CD8-positive, alpha-beta memory T cell (primary cell): Measurements from ENCODE around the gene SPON1. TPM values are rescaled to one million over a fixed set of nuclear protein-coding genes. Genes with fewer than 3 reads are reported as not detected.

ENCODE experiments used
- CTCF ChIA-PET: fragments of 350-600 bp; sonication (Branson Sonifier 250); formaldehyde crosslinking; loops from one replicate; lab custom pipeline; 2021; ENCODE audit warnings: antibody characterized with exemption; lab: Charles Lee
- POLR2A ChIA-PET: fragments of 350-600 bp; sonication (Branson Sonifier 250); formaldehyde crosslinking; loops from one replicate; lab custom pipeline; 2021; ENCODE audit warnings: antibody characterized with exemption; lab: Charles Lee
- DNase-seq, 5 donors: peaks; one replicate each; pipeline versions ENCODE4 v3.0.0 to v3.0.0-alpha.2; 2020 to 2022; ENCODE audit warnings: mixed read lengths in 1 of 5
- H3K27ac ChIP-seq: one replicate; pipeline ENCODE4 v1.7.0; 2013; ENCODE audit warnings: low read depth, mild to moderate bottlenecking, low read length, moderate library complexity
- H3K27me3 ChIP-seq: 2 replicates; pipeline ENCODE4 v1.7.0; 2013; ENCODE audit warnings: low read length, mild to moderate bottlenecking; ENCODE audit not compliant: insufficient read depth, poor library complexity, severe bottlenecking
- H3K36me3 ChIP-seq: 2 replicates; pipeline ENCODE4 v1.7.0; 2013; ENCODE audit warnings: mild to moderate bottlenecking, low read length, moderate library complexity; ENCODE audit not compliant: insufficient read depth
- H3K4me1 ChIP-seq: 2 replicates; pipeline ENCODE4 v1.7.0; 2013; ENCODE audit warnings: mild to moderate bottlenecking, low read length, moderate library complexity; ENCODE audit not compliant: insufficient read depth
- H3K4me3 ChIP-seq: 2 replicates; pipeline ENCODE4 v1.7.0; 2013; ENCODE audit warnings: mild to moderate bottlenecking, low read length
- H3K9me3 ChIP-seq: 2 replicates; pipeline ENCODE4 v1.7.0; 2013; ENCODE audit warnings: mild to moderate bottlenecking, low read length
- H3K27ac Mint-ChIP-seq, 8 donors: one replicate each; pipeline ENCODE4 v1.8.0; 2020 to 2021; ENCODE audit warnings: mixed read lengths in 8 of 8, mild to moderate bottlenecking in 6 of 8, inconsistent platforms in 3 of 8, moderate library complexity in 3 of 8
- H3K27me3 Mint-ChIP-seq, 2 donors: one replicate each; pipeline ENCODE4 v1.8.0; 2020 to 2021; ENCODE audit warnings: mixed read lengths in 2 of 2, mild to moderate bottlenecking in 1 of 2, moderate library complexity in 1 of 2
- H3K36me3 Mint-ChIP-seq, 3 donors: one replicate each; pipeline ENCODE4 v1.8.0; 2020 to 2021; ENCODE audit warnings: mixed read lengths in 3 of 3, inconsistent platforms in 1 of 3, mild to moderate bottlenecking in 1 of 3
- H3K4me1 Mint-ChIP-seq, 3 donors: one replicate each; pipeline ENCODE4 v1.8.0; 2020 to 2021; ENCODE audit warnings: mixed read lengths in 3 of 3, inconsistent platforms in 1 of 3, mild to moderate bottlenecking in 1 of 3
- H3K4me3 Mint-ChIP-seq, 7 donors: one replicate each; pipeline ENCODE4 v1.8.0; 2020 to 2021; ENCODE audit warnings: mixed read lengths in 7 of 7, mild to moderate bottlenecking in 6 of 7, moderate library complexity in 4 of 7, inconsistent platforms in 2 of 7
- H3K9me3 Mint-ChIP-seq, 5 donors: one replicate each; pipeline ENCODE4 v1.8.0; 2020 to 2022; ENCODE audit warnings: mixed read lengths in 5 of 5, mild to moderate bottlenecking in 3 of 5, moderate library complexity in 2 of 5, inconsistent platforms in 1 of 5
- polyA plus RNA-seq: library from polyadenylated mRNA; unstranded; fragments of 300-500 nt; fragmentation: Illumina TruSeq; gene quantifications from one replicate; pipeline ENCODE4 v1.2.3, GENCODE V29; 2021
- total RNA-seq, 2 experiments: library from RNA; stranded (reverse); gene quantifications; one replicate each; pipeline ENCODE4 v1.2.3, GENCODE V29; 2021

Gene SPON1
- total and polyA plus RNA-seq, 3 experiments from 2014 or later, result 0.81 to 2.0 (median 0.97) TPM

GRCh38 chr11:14117632-14118031 is 155.1 kb downstream of the SPON1 start:
- no peak for DNase-seq
- Mint-ChIP-seq H3K27ac (no peak overlapping the region), H3K36me3 (peaks cover 0 to 11% (median 5%) of the 10 kb centered on the region in 3 donors), H3K27me3 (peaks cover 0 to 4% of the 10 kb centered on the region in 2 donors), H3K9me3 (peaks cover 0 to 2% (median 0%) of the 10 kb centered on the region in 5 donors), H3K4me1 (peaks cover 0 to 10% (median 0%) of the 10 kb centered on the region in 3 donors), H3K4me3 (no peak overlapping the region)
- CTCF ChIA-PET, result no interaction called here
- Histone ChIP-seq H3K4me3 (no peak overlapping the region), H3K27me3 (no peaks in the 10 kb centered on the region), H3K9me3 (no peaks in the 10 kb centered on the region), H3K36me3 (no peaks in the 10 kb centered on the region), H3K4me1 (no peaks in the 10 kb centered on the region), H3K27ac (no peak overlapping the region)
- POLR2A ChIA-PET, result no interaction called here

GRCh38 chr11:14118072-14118471 is 155.5 kb downstream of the SPON1 start:
- Histone ChIP-seq H3K4me1 (no peaks in the 10 kb centered on the region), H3K4me3 (no peak overlapping the region), H3K36me3 (no peaks in the 10 kb centered on the region), H3K27ac (no peak overlapping the region), H3K9me3 (no peaks in the 10 kb centered on the region), H3K27me3 (no peaks in the 10 kb centered on the region)
- CTCF ChIA-PET, result no interaction called here
- Mint-ChIP-seq H3K27me3 (peaks cover 0 to 3% of the 10 kb centered on the region in 2 donors), H3K9me3 (peaks cover 0 to 2% (median 0%) of the 10 kb centered on the region in 5 donors), H3K36me3 (peaks cover 0 to 11% (median 5%) of the 10 kb centered on the region in 3 donors), H3K27ac (no peak overlapping the region), H3K4me1 (peaks cover 0 to 10% (median 0%) of the 10 kb centered on the region in 3 donors), H3K4me3 (no peak overlapping the region)
- no peak for DNase-seq
- POLR2A ChIA-PET, result no interaction called here

GRCh38 chr11:14119357-14119756 is 156.8 kb downstream of the SPON1 start:
- Mint-ChIP-seq H3K4me3 (no peak overlapping the region), H3K36me3 (peaks cover 5 to 20% (median 10%) of the 10 kb centered on the region in 3 donors)
- POLR2A ChIA-PET, result no interaction called here

DNA sequence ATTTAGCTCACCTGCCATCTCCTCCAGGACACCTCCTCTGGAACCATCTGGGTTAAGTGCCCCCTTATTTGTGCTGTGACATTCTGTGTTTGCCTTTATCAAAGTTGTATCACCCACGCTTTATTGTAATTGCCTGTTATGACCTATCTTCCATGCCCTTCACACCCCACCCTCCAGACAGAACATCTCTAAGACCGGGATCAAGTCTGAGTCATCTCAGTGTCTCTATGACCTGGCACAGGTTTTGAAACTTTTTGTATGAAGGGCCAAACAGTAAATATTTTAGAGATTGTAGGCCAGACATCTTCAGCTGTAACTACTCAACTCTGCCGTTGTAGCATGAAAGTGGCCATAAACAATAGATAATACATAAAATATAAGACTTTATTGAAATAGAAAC is 161.8 kb downstream of the SPON1 start:
- peak overlapping the region in 1 of 8 donors; percentile 31 for H3K27ac Mint-ChIP-seq
- H3K27me3 Mint-ChIP-seq, result no peaks in the 10 kb centered on the region

More at GRCh38 chr11:14119357-14119756, 156.8 kb downstream of the SPON1 start:
- no peak for DNase-seq
- CTCF ChIA-PET, result no interaction called here
- H3K4me1 ChIP-seq, result no peaks in the 10 kb centered on the region
- peak overlapping the region in 1 of 8 donors; percentile 45 for H3K27ac Mint-ChIP-seq
- no peaks in the 10 kb centered on the region for H3K36me3 ChIP-seq
- no peak overlapping the region for H3K4me3 ChIP-seq
- peaks cover 0 to 10% (median 0%) of the 10 kb centered on the region in 3 donors for H3K4me1 Mint-ChIP-seq
- H3K9me3 Mint-ChIP-seq, result peaks cover 0 to 4% (median 2%) of the 10 kb centered on the region in 5 donors
- H3K27ac ChIP-seq, result no peak overlapping the region
- peaks cover 0 to 3% of the 10 kb centered on the region in 2 donors for H3K27me3 Mint-ChIP-seq
- no peaks in the 10 kb centered on the region for H3K27me3 ChIP-seq
- no peaks in the 10 kb centered on the region for H3K9me3 ChIP-seq

DNA sequence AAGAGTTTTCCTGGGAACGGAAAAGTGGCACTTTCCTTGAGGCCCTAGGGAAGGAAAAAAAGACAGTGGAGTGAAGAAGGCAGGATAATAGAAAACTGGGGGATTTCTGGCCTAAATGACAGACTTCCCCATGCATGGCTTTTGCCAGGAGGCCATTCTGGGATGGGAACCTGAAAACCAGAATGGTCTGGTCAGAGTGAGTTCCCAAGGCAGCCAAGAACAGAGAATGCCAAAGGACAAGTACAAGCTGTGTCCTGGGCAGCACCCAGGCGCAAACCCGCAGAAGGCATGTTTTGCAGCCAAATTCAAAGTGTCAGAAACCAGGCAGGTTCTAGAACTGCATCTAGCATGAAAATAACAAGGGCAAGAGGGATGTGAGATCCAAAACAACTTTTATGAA is 162.4 kb downstream of the SPON1 start:
- Histone ChIP-seq H3K27me3 (no peaks in the 10 kb centered on the region), H3K4me1 (no peaks in the 10 kb centered on the region), H3K9me3 (no peaks in the 10 kb centered on the region), H3K4me3 (no peak overlapping the region), H3K36me3 (no peaks in the 10 kb centered on the region), H3K27ac (no peak overlapping the region)
- ChIA-PET POLR2A (no interaction called here), CTCF (no interaction called here)
- DNase-seq, result no peak
- H3K36me3 Mint-ChIP-seq, result peaks cover 5 to 23% (median 10%) of the 10 kb centered on the region in 3 donors
- peaks cover 0 to 5% (median 2%) of the 10 kb centered on the region in 5 donors for H3K9me3 Mint-ChIP-seq
- H3K4me3 Mint-ChIP-seq, result no peak overlapping the region
- H3K27me3 Mint-ChIP-seq, result no peaks in the 10 kb centered on the region
- no peak overlapping the region for H3K27ac Mint-ChIP-seq
- no peaks in the 10 kb centered on the region for H3K4me1 Mint-ChIP-seq

More for the DNA sequence above, 161.8 kb downstream of the SPON1 start:
- no peaks in the 10 kb centered on the region for H3K4me1 ChIP-seq
- Mint-ChIP-seq H3K36me3 (peaks cover 5 to 23% (median 10%) of the 10 kb centered on the region in 3 donors), H3K9me3 (peaks cover 0 to 5% (median 2%) of the 10 kb centered on the region in 5 donors), H3K4me3 (no peak overlapping the region), H3K4me1 (peaks cover 0 to 3% (median 0%) of the 10 kb centered on the region in 3 donors)
- H3K4me3 ChIP-seq, result no peak overlapping the region
- H3K9me3 ChIP-seq, result no peaks in the 10 kb centered on the region
- no peak for DNase-seq
- no peaks in the 10 kb centered on the region for H3K27me3 ChIP-seq
- ChIA-PET POLR2A (no interaction called here), CTCF (no interaction called here)
- H3K27ac ChIP-seq, result no peak overlapping the region
- H3K36me3 ChIP-seq, result no peaks in the 10 kb centered on the region

DNA sequence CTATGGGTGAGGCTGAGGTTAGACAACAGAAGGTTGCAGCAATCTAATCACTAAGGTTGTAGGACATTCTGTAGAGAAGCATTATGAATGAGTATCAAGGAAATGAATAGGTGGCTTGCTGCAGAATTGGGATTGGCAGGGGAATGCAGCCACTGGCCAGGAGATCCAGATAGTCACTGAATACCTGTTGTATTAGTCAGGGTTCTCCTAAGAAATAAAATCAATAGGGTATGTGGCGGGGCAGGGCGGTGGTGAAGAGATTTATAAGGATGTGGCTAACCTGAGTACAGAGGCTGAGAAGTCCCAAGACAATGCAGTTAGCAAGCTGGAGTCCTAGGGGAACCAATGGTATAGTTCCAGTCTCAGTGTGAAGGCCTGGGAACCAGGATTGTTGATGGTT is 163.0 kb downstream of the SPON1 start:
- Mint-ChIP-seq H3K9me3 (peaks cover 0 to 5% (median 2%) of the 10 kb centered on the region in 5 donors), H3K27me3 (no peaks in the 10 kb centered on the region), H3K4me1 (no peaks in the 10 kb centered on the region), H3K27ac (peak overlapping the region in 1 of 8 donors; percentile 36), H3K4me3 (no peak overlapping the region), H3K36me3 (peaks cover 5 to 23% (median 10%) of the 10 kb centered on the region in 3 donors)
- no peak for DNase-seq
- Histone ChIP-seq H3K36me3 (no peaks in the 10 kb centered on the region), H3K4me1 (no peaks in the 10 kb centered on the region), H3K9me3 (no peaks in the 10 kb centered on the region), H3K4me3 (no peak overlapping the region), H3K27me3 (no peaks in the 10 kb centered on the region), H3K27ac (no peak overlapping the region)
- POLR2A ChIA-PET, result no interaction called here
- CTCF ChIA-PET, result no interaction called here

DNA sequence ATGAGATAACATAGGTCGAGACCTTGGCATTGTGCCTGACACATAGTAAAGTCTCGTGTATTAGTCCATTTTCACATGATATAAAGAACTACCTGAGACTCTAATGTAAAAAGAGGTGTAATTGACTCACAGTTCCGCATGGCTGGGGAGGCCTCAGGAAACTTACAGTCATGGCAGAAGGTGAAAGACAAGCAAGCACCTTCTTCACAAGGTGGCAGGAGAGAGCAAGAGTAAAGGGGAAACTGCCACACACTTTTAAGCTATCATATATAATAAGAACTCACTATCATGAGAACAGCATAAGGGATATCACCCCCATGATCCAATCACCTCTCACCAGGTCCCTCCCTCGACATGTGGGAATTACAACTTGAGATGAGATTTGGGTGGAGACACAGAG is 165.2 kb downstream of the SPON1 start:
- ChIA-PET CTCF (no interaction called here), POLR2A (no interaction called here)
- no peaks in the 10 kb centered on the region for H3K27me3 ChIP-seq
- Mint-ChIP-seq H3K9me3 (peaks cover 0 to 5% (median 2%) of the 10 kb centered on the region in 5 donors), H3K4me3 (no peak overlapping the region), H3K27me3 (peaks cover 0 to 4% of the 10 kb centered on the region in 2 donors), H3K27ac (no peak overlapping the region), H3K36me3 (peaks cover 5 to 23% (median 6%) of the 10 kb centered on the region in 3 donors), H3K4me1 (no peaks in the 10 kb centered on the region)
- no peaks in the 10 kb centered on the region for H3K36me3 ChIP-seq
- DNase-seq, result no peak
- H3K4me1 ChIP-seq, result no peaks in the 10 kb centered on the region
- H3K4me3 ChIP-seq, result no peak overlapping the region
- H3K27ac ChIP-seq, result no peak overlapping the region
- no peaks in the 10 kb centered on the region for H3K9me3 ChIP-seq

GRCh38 chr11:14132312-14132711 is 169.8 kb downstream of the SPON1 start:
- no peak overlapping the region for H3K27ac ChIP-seq
- peaks cover 3 to 16% (median 7%) of the 10 kb centered on the region in 3 donors for H3K36me3 Mint-ChIP-seq
- H3K4me1 ChIP-seq, result no peaks in the 10 kb centered on the region
- no peaks in the 10 kb centered on the region for H3K9me3 ChIP-seq
- no peaks in the 10 kb centered on the region for H3K4me1 Mint-ChIP-seq
- POLR2A ChIA-PET, result no interaction called here
- CTCF ChIA-PET, result no interaction called here
- H3K27me3 Mint-ChIP-seq, result peaks cover 0 to 4% of the 10 kb centered on the region in 2 donors
- no peaks in the 10 kb centered on the region for H3K36me3 ChIP-seq
- H3K4me3 ChIP-seq, result no peak overlapping the region
- peaks cover 0 to 5% (median 0%) of the 10 kb centered on the region in 5 donors for H3K9me3 Mint-ChIP-seq
- DNase-seq, result no peak
- H3K4me3 Mint-ChIP-seq, result no peak overlapping the region
- no peak overlapping the region for H3K27ac Mint-ChIP-seq
- H3K27me3 ChIP-seq, result no peaks in the 10 kb centered on the region
